Liver (tissue), 9 donors: ENCODE data around the gene A1CF. TPM values are rescaled to one million over a fixed set of nuclear protein-coding genes. Genes with fewer than 3 reads are reported as not detected.

Experiments used
- DNase-seq: peaks from one replicate; pipeline ENCODE4 v3.0.0-alpha.2; 2017; ENCODE audit warnings: low spot score
- H3K27ac ChIP-seq, 2 donors: one replicate each; pipeline ENCODE4 v1.7.0; 2013; ENCODE audit warnings: inconsistent platforms in 2 of 2, low read length in 2 of 2, control low read depth in 1 of 2, low read depth in 1 of 2, mild to moderate bottlenecking in 1 of 2
- H3K27me3 ChIP-seq, 4 donors: one replicate each; pipeline versions ENCODE4 v1.6.1 to v1.7.0; 2013; ENCODE audit warnings: low read length in 3 of 4, inconsistent platforms in 1 of 4, mild to moderate bottlenecking in 1 of 4, moderate library complexity in 1 of 4; ENCODE audit not compliant: control insufficient read depth in 4 of 4, insufficient read depth in 4 of 4
- H3K36me3 ChIP-seq, 4 donors: one replicate each; pipeline versions ENCODE4 v1.6.1 to v1.7.0; 2013; ENCODE audit warnings: low read length in 3 of 4, mild to moderate bottlenecking in 3 of 4, low read depth in 1 of 4, moderate library complexity in 1 of 4; ENCODE audit not compliant: control insufficient read depth in 4 of 4, insufficient read depth in 3 of 4
- H3K4me1 ChIP-seq, 4 donors: one replicate each; pipeline versions ENCODE4 v1.6.1 to v1.7.0; 2013; ENCODE audit warnings: low read length in 3 of 4, mild to moderate bottlenecking in 3 of 4, moderate library complexity in 1 of 4; ENCODE audit not compliant: control insufficient read depth in 4 of 4, insufficient read depth in 4 of 4
- H3K4me3 ChIP-seq, 3 donors: one replicate each; pipeline versions ENCODE4 v1.6.1 to v1.7.0; 2013; ENCODE audit warnings: low read length in 3 of 3, control low read depth in 1 of 3, low read depth in 1 of 3, mild to moderate bottlenecking in 1 of 3
- H3K9ac ChIP-seq, 2 donors: one replicate each; pipeline ENCODE4 v1.7.0; 2013; ENCODE audit warnings: low read length in 2 of 2, mild to moderate bottlenecking in 2 of 2, moderate library complexity in 2 of 2, control low read depth in 1 of 2, low read depth in 1 of 2
- H3K9me3 ChIP-seq, 4 donors: one replicate each; pipeline versions ENCODE4 v1.6.1 to v1.7.0; 2013; ENCODE audit warnings: low read length in 3 of 4; ENCODE audit not compliant: control insufficient read depth in 4 of 4
- ATF3 ChIP-seq: IDR thresholded peaks from 2 replicates; pipeline ENCODE4 v1.6.1; 2016; ENCODE audit warnings: antibody characterized with exemption
- CTCF ChIP-seq: fragments of 150-350 bp; IDR thresholded peaks from 2 replicates; pipeline ENCODE4 v1.5.1; 2017; ENCODE audit warnings: improper control_type of control experiment, low read depth, low read length; ENCODE audit not compliant: missing input control
- EGR1 ChIP-seq, 2 donors: IDR thresholded peaks; 2 replicates each; pipeline ENCODE4 v1.6.1; 2016 to 2018; ENCODE audit warnings: antibody characterized with exemption in 2 of 2, low read depth in 2 of 2
- FOXA1 ChIP-seq: IDR thresholded peaks from 2 replicates; pipeline ENCODE4 v1.6.1; 2016; ENCODE audit warnings: antibody characterized with exemption
- FOXA2 ChIP-seq: IDR thresholded peaks from 2 replicates; pipeline ENCODE4 v1.6.1; 2016; ENCODE audit warnings: antibody characterized with exemption
- HNF4A ChIP-seq, 2 donors: conservative IDR thresholded peaks; 2 replicates each; pipeline ENCODE4 v1.6.1; 2016; ENCODE audit warnings: antibody characterized with exemption in 2 of 2, mild to moderate bottlenecking in 2 of 2
- JUND ChIP-seq, 2 donors: IDR thresholded peaks; 2 replicates each; pipeline ENCODE4 v1.6.1; 2016; ENCODE audit warnings: antibody characterized with exemption in 2 of 2
- MAX ChIP-seq: IDR thresholded peaks from 2 replicates; pipeline ENCODE4 v1.6.1; 2016; ENCODE audit warnings: antibody characterized with exemption
- NR2F2 ChIP-seq: IDR thresholded peaks from 2 replicates; pipeline ENCODE4 v1.6.1; 2016; ENCODE audit warnings: antibody characterized with exemption
- RAD21 ChIP-seq, 2 donors: IDR thresholded peaks; 2 replicates each; pipeline ENCODE4 v1.6.1; 2016; ENCODE audit warnings: antibody characterized with exemption in 2 of 2, mild to moderate bottlenecking in 2 of 2
- REST ChIP-seq: IDR thresholded peaks from 2 replicates; pipeline ENCODE4 v1.6.1; 2016; ENCODE audit warnings: antibody characterized with exemption, mild to moderate bottlenecking
- SP1 ChIP-seq: IDR thresholded peaks from 2 replicates; pipeline ENCODE4 v1.6.1; 2018; ENCODE audit warnings: antibody characterized with exemption, mild to moderate bottlenecking
- TAF1 ChIP-seq: conservative IDR thresholded peaks from 2 replicates; pipeline ENCODE4 v1.6.1; 2016; ENCODE audit warnings: antibody characterized with exemption, mild to moderate bottlenecking
- YY1 ChIP-seq: IDR thresholded peaks from 2 replicates; pipeline ENCODE4 v1.6.1; 2016; ENCODE audit warnings: antibody characterized with exemption, mild to moderate bottlenecking
- WGBS: extraction: QIAGEN DNeasy Blood & Tissue Kit; methylation state at CpG from one replicate; pipeline ENCODE4 v1.1.7; 2013; 5-methylcytosine and 5-hydroxymethylcytosine counted together
- polyA plus RNA-seq, 2 donors: library from polyadenylated mRNA; stranded (reverse) in 1 of 2; unstranded in 1 of 2; fragments of 200-250 nt in 1 of 2; fragments of >200 nt in 1 of 2; fragmentation: Nextera tagmentation in 1 of 2; extraction: Ambion mirVana in 1 of 2; gene quantifications; one replicate each; pipeline versions ENCODE4 v1.2.1 to v1.2.3, GENCODE V29; 2013 to 2015
- total RNA-seq, 2 donors: library from RNA; depleted of rRNA; stranded (reverse); fragments of >200 nt; gene quantifications; one replicate each; pipeline ENCODE4 v1.2.3, GENCODE V29; 2014
- donor health status: healthy.
- donor health status: healthy.
- donor health status: healthy.
- donor health status: healthy.
- donor health status: healthy.

Gene A1CF
- total and polyA plus RNA-seq, 4 donors, result 31.8 to 198 (median 111) TPM

- no peak for TF ChIP-seq MAX
- no peak for TF ChIP-seq RAD21 (IDR thresholded peaks at IDR 0.05)
- no peak for TF ChIP-seq NR2F2
- TF ChIP-seq HNF4A (conservative IDR thresholded peaks at IDR 0.05), result no peak
- TF ChIP-seq EGR1 (IDR thresholded peaks at IDR 0.05; ENCODE audit: low read depth in 2 of 2), result no peak
- no peak for TF ChIP-seq CTCF
- TF ChIP-seq YY1, result no peak
- Histone ChIP-seq H3K9me3 (peaks cover 0 to 6% (median 1%) of the 10 kb centered on the region in 4 donors), H3K36me3 (no peaks in the 10 kb centered on the region), H3K27ac (no peak overlapping the region), H3K4me1 (no peaks in the 10 kb centered on the region), H3K27me3 (no peaks in the 10 kb centered on the region), H3K4me3 (no peak overlapping the region), H3K9ac (no peak overlapping the region)
- DNase-seq, result no peak
Measured at GRCh38 chr10:50918529-50918928, 33.1 kb upstream of the A1CF start.

GRCh38 chr10:50917486-50917885 lies 32.1 kb upstream of the A1CF start:
- Histone ChIP-seq H3K27me3 (no peaks in the 10 kb centered on the region), H3K4me3 (no peak overlapping the region), H3K27ac (no peak overlapping the region), H3K9me3 (no peaks in the 10 kb centered on the region), H3K4me1 (no peaks in the 10 kb centered on the region), H3K9ac (no peak overlapping the region), H3K36me3 (no peaks in the 10 kb centered on the region)
- no peak for DNase-seq
- TF ChIP-seq EGR1 (IDR thresholded peaks at IDR 0.05; ENCODE audit: low read depth in 2 of 2), result no peak
- TF ChIP-seq REST, result no peak
- TF ChIP-seq ATF3, result no peak

GRCh38 chr10:50909334-50910014 lies 24.0 kb upstream of the A1CF start:
- H3K4me3 ChIP-seq, result no peak overlapping the region
- no peak overlapping the region for H3K9ac ChIP-seq
- no peaks in the 10 kb centered on the region for H3K27me3 ChIP-seq
- DNase-seq, result no peak
- H3K4me1 ChIP-seq, result no peaks in the 10 kb centered on the region
- no peak overlapping the region for H3K27ac ChIP-seq
- 85% methylated on average over 7 of the region's 7 CpGs for WGBS
- no peaks in the 10 kb centered on the region for H3K36me3 ChIP-seq
- no peaks in the 10 kb centered on the region for H3K9me3 ChIP-seq
- TF ChIP-seq JUND (IDR thresholded peaks at IDR 0.05) (no peak), SP1 (no peak), REST (no peak), HNF4A (conservative IDR thresholded peaks at IDR 0.05) (no peak), EGR1 (IDR thresholded peaks at IDR 0.05; ENCODE audit: low read depth in 2 of 2) (no peak), RAD21 (IDR thresholded peaks at IDR 0.05) (no peak), TAF1 (no peak), NR2F2 (no peak), FOXA1 (no peak), CTCF (no peak), ATF3 (no peak), FOXA2 (no peak)
